ENCODE data around the gene AHNAK. TPM values are rescaled to one million over a fixed set of nuclear protein-coding genes. Genes with fewer than 3 reads are reported as not detected.
A peak's percentile ranks its signal among the peaks of the same experiment; 100 is the strongest.
"Not testable (repeated sequence)": the region's sequence is repeated elsewhere in the genome, so short reads cannot be mapped to it uniquely, and the experiment has no call there.

Gene AHNAK
- total RNA-seq, 1 experiment from 2014 or later: 11.3 TPM

- DNase-seq (ENCODE audit: low read depth, low spot score): no peak
- in situ Hi-C loops (cut with HindIII; ENCODE audit: low pct_unique_long_range_greater_than_20kb, low sequenced_read_pairs): no loop called here
Observed at GRCh38 chr11:62398011-62398994, 148.3 kb downstream of the AHNAK start.

- in situ Hi-C loops (cut with HindIII; ENCODE audit: low pct_unique_long_range_greater_than_20kb, low sequenced_read_pairs): no loop called here
- no peak for DNase-seq (ENCODE audit: low read depth, low spot score)
Observed at GRCh38 chr11:62395885-62396551, 150.6 kb downstream of the AHNAK start.

GRCh38 chr11:62394825-62395538 is 151.6 kb downstream of the AHNAK start:
- in situ Hi-C loops (cut with HindIII; ENCODE audit: low pct_unique_long_range_greater_than_20kb, low sequenced_read_pairs): no loop called here
- peak; percentile 85 for DNase-seq (ENCODE audit: low read depth, low spot score)

DNA sequence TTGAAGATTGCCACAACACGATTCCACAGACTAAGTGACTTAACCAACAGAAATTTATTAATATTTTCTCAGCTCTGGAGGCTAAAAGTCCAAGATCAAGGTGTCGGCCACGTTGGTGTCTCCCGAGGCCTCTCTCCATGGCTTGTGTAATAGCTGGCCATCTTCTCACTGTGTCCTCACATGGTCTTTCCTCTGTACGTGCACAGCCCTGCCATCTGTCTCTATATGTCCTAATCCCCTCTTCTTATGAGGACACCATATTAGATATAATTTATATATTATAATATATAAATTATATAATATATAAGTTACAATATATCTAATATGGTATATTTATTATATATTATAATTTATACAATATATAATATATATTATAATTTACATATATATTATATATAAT is 152.9 kb downstream of the AHNAK start:
- no peak for DNase-seq (ENCODE audit: low read depth, low spot score)
- in situ Hi-C loops (cut with HindIII; ENCODE audit: low pct_unique_long_range_greater_than_20kb, low sequenced_read_pairs): no loop called here

DNA sequence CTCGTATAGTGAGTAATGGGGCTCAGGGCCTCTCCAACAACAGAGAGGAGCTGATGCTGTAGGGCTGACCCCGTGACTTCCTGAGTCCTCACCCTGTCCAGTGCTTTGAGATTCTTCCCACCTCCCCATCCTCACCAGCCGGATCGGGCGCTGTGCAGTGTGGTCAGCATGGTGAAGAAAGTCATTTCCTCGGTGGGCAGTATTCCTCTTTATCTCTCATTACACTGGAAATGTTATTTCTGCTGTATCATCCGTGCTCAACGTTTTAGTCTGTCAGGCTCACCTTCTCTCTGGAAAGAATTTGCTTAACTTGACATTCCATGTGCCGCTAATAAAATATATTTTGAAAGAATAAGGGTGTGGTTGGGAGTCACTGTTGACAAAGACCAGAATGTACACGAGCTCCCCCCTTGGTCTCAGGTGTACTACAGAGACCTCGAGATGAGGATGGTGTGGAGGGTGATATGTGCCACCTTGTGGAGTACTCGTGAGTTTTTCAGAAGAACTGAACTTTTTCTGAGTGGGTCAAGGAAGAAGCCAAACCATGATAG is 153.5 kb downstream of the AHNAK start:
- peak; percentile 34 for DNase-seq (ENCODE audit: low read depth, low spot score)
- in situ Hi-C loops (cut with HindIII; ENCODE audit: low pct_unique_long_range_greater_than_20kb, low sequenced_read_pairs): no loop called here

DNA sequence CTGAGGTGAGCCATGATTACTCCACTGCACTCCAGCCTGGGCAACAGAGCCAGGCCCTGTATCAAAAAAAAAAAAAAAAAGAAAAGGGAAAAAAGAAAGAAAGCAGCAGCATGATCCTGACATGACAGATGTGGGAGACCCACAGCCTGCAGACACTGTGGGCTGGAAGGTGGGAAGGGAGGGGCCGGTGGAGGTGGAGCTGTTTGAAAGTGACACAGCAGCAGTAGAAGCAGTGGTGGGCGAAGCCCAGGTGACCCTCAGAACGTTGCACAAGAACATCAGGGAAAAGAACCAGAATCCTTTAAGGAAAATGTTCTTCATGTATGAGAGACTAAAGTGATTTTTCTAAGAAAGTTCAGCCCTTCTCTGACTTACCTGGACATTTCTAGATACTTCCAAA is 154.1 kb downstream of the AHNAK start:
- in situ Hi-C loops (cut with HindIII; ENCODE audit: low pct_unique_long_range_greater_than_20kb, low sequenced_read_pairs): no loop called here
- no peak for DNase-seq (ENCODE audit: low read depth, low spot score)

- in situ Hi-C loops (cut with HindIII; ENCODE audit: low pct_unique_long_range_greater_than_20kb, low sequenced_read_pairs): no loop called here
- DNase-seq (ENCODE audit: low read depth, low spot score): no peak
Observed at GRCh38 chr11:62391642-62392425, 154.8 kb downstream of the AHNAK start.

DNA sequence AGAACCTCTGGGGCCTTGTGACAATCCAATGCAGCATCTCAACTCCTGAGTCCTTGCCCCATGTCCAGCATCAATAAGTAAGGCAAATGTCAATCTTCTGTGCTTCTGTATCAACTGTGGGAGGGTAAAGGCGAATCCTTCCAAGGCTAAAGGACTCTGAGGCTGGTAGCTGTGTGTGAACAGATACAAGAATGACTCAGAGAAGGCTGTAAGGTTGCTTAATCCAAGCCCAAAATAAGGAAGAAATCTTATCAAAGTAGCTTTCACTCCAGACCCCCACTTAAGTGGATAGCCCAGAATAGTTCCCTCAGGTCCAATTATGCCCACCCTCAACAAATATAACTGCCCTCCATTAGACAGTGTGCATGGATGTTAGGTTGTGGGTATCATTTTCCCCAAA is 155.9 kb downstream of the AHNAK start:
- DNase-seq (ENCODE audit: low read depth, low spot score): no peak
- in situ Hi-C loops (cut with HindIII; ENCODE audit: low pct_unique_long_range_greater_than_20kb, low sequenced_read_pairs): no loop called here

- no peak for DNase-seq (ENCODE audit: low read depth, low spot score)
- in situ Hi-C loops (cut with HindIII; ENCODE audit: low pct_unique_long_range_greater_than_20kb, low sequenced_read_pairs): no loop called here
Observed at GRCh38 chr11:62390237-62390636, 156.4 kb downstream of the AHNAK start.

- in situ Hi-C loops (cut with HindIII; ENCODE audit: low pct_unique_long_range_greater_than_20kb, low sequenced_read_pairs): no loop called here
- no peak for DNase-seq (ENCODE audit: low read depth, low spot score)
Observed at GRCh38 chr11:62388999-62389398, 157.6 kb downstream of the AHNAK start.

DNA sequence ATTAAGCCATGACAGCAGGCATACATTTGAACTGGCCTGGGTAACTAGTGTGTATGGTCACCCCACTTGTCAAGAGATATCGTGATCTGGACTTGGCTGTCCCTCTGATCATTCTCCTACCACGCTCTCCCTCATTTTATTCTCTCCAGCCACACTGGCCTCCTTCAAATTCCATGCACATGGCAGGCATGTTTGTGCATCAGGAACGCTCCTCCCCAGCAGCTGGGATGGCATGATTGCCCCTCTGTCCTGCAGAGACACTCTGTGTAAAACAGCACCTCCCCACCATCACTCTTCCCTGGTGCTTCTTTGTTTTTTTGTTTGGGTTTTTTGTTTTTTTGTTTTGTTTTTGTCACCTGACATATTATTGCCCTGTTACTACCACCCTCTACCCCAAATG is 159.2 kb downstream of the AHNAK start:
- no peak for DNase-seq (ENCODE audit: low read depth, low spot score)
- in situ Hi-C loops (cut with HindIII; ENCODE audit: low pct_unique_long_range_greater_than_20kb, low sequenced_read_pairs): no loop called here

- in situ Hi-C loops (cut with HindIII; ENCODE audit: low pct_unique_long_range_greater_than_20kb, low sequenced_read_pairs); DNase-seq (ENCODE audit: low read depth, low spot score): not testable (repeated sequence)
Observed at GRCh38 chr11:62386083-62386482, 160.5 kb downstream of the AHNAK start.

GRCh38 chr11:62383822-62384221 is 162.8 kb downstream of the AHNAK start:
- DNase-seq (ENCODE audit: low read depth, low spot score): no peak
- in situ Hi-C loops (cut with HindIII; ENCODE audit: low pct_unique_long_range_greater_than_20kb, low sequenced_read_pairs): no loop called here

Small RNA genes lying within 50 kb of the gene (small RNA-seq; reads per million reads assigned to genes)
- gene EEF1G (0 reads per million in 2 experiments), gene MIR6747 (0 reads per million in 2 experiments)

Other genes with a start within 250 kb of the AHNAK start
- gene SCGB1D4, start 247.7 kb downstream of the AHNAK start, total RNA-seq (2014; rRNA removed; shearing (Covaris generic)): not detected in 2 replicates
- 7.2 and 8.0 TPM in 2 replicates for gene ASRGL1, start 209.4 kb downstream of the AHNAK start, total RNA-seq (2014; rRNA removed; shearing (Covaris generic))
- gene SCGB1A1, start 127.8 kb downstream of the AHNAK start, total RNA-seq (2014; rRNA removed; shearing (Covaris generic)): not detected in 2 replicates
- 1,631 and 1,643 TPM in 2 replicates for gene EEF1G, start 27.1 kb upstream of the AHNAK start, total RNA-seq (2014; rRNA removed; shearing (Covaris generic))
- gene TUT1, start 44.7 kb upstream of the AHNAK start, total RNA-seq (2014; rRNA removed; shearing (Covaris generic)): 6.0 and 7.3 TPM in 2 replicates
- 55.4 and 56.3 TPM in 2 replicates for gene MTA2, start 55.1 kb upstream of the AHNAK start, total RNA-seq (2014; rRNA removed; shearing (Covaris generic))
- gene EML3, start 66.0 kb upstream of the AHNAK start, total RNA-seq (2014; rRNA removed; shearing (Covaris generic)): 9.1 and 9.7 TPM in 2 replicates
- gene ROM1, start 66.5 kb upstream of the AHNAK start, total RNA-seq (2014; rRNA removed; shearing (Covaris generic)): 0.79 and 1.2 TPM in 2 replicates
- 66.7 and 70.2 TPM in 2 replicates for gene B3GAT3, start 75.2 kb upstream of the AHNAK start, total RNA-seq (2014; rRNA removed; shearing (Covaris generic))
- 141 and 170 TPM in 2 replicates for gene GANAB, start 99.8 kb upstream of the AHNAK start, total RNA-seq (2014; rRNA removed; shearing (Covaris generic))
- 11.8 and 14.1 TPM in 2 replicates for gene INTS5, start 106.5 kb upstream of the AHNAK start, total RNA-seq (2014; rRNA removed; shearing (Covaris generic))
- 48.5 and 73.7 TPM in 2 replicates for gene C11orf98, start 118.4 kb upstream of the AHNAK start, total RNA-seq (2014; rRNA removed; shearing (Covaris generic))
- gene CSKMT, start 118.5 kb upstream of the AHNAK start, total RNA-seq (2014; rRNA removed; shearing (Covaris generic)): 4.5 and 6.5 TPM in 2 replicates
- 10.2 and 10.3 TPM in 2 replicates for gene UQCC3, start 124.9 kb upstream of the AHNAK start, total RNA-seq (2014; rRNA removed; shearing (Covaris generic))
- gene LBHD1, start 125.5 kb upstream of the AHNAK start, total RNA-seq (2014; rRNA removed; shearing (Covaris generic)): 3.6 and 3.9 TPM in 2 replicates
- 97.2 and 100 TPM in 2 replicates for gene UBXN1, start 132.3 kb upstream of the AHNAK start, total RNA-seq (2014; rRNA removed; shearing (Covaris generic))
- 1.1 and 1.3 TPM in 2 replicates for gene LRRN4CL, start 142.7 kb upstream of the AHNAK start, total RNA-seq (2014; rRNA removed; shearing (Covaris generic))
- gene BSCL2, start 160.6 kb upstream of the AHNAK start, total RNA-seq (2014; rRNA removed; shearing (Covaris generic)): 90.7 and 98.1 TPM in 2 replicates
- gene GNG3, start 160.9 kb upstream of the AHNAK start, total RNA-seq (2014; rRNA removed; shearing (Covaris generic)): not detected in 2 replicates
- gene HNRNPUL2, start 180.7 kb upstream of the AHNAK start, total RNA-seq (2014; rRNA removed; shearing (Covaris generic)): 4.1 and 5.1 TPM in 2 replicates
- 25.0 and 25.4 TPM in 2 replicates for gene TTC9C, start 181.7 kb upstream of the AHNAK start, total RNA-seq (2014; rRNA removed; shearing (Covaris generic))
- 5.0 and 5.2 TPM in 2 replicates for gene ZBTB3, start 207.4 kb upstream of the AHNAK start, total RNA-seq (2014; rRNA removed; shearing (Covaris generic))
- 85.8 and 95.1 TPM in 2 replicates for gene POLR2G, start 214.8 kb upstream of the AHNAK start, total RNA-seq (2014; rRNA removed; shearing (Covaris generic))
- 19.7 and 22.6 TPM in 2 replicates for gene TAF6L, start 224.6 kb upstream of the AHNAK start, total RNA-seq (2014; rRNA removed; shearing (Covaris generic))
- gene TMEM179B, start 240.6 kb upstream of the AHNAK start, total RNA-seq (2014; rRNA removed; shearing (Covaris generic)): 83.6 and 95.0 TPM in 2 replicates
- 23.6 and 23.9 TPM in 2 replicates for gene TMEM223, start 245.2 kb upstream of the AHNAK start, total RNA-seq (2014; rRNA removed; shearing (Covaris generic))

Measured in SK-MEL-5 (cell line).